GM12891 (cell line): ENCODE data around the gene ATP6V1B1.

Experiments
- POLR2A ChIP-seq: IDR thresholded peaks from 2 replicates; pipeline ENCODE4 v1.6.1; 2011; ENCODE audit warnings: low read depth, low read length, control low read depth
- POLR2AphosphoS5 ChIP-seq: IDR thresholded peaks from 2 replicates; pipeline ENCODE4 v1.6.1; 2011; ENCODE audit warnings: low read depth, low read length, control low read depth

DNA sequence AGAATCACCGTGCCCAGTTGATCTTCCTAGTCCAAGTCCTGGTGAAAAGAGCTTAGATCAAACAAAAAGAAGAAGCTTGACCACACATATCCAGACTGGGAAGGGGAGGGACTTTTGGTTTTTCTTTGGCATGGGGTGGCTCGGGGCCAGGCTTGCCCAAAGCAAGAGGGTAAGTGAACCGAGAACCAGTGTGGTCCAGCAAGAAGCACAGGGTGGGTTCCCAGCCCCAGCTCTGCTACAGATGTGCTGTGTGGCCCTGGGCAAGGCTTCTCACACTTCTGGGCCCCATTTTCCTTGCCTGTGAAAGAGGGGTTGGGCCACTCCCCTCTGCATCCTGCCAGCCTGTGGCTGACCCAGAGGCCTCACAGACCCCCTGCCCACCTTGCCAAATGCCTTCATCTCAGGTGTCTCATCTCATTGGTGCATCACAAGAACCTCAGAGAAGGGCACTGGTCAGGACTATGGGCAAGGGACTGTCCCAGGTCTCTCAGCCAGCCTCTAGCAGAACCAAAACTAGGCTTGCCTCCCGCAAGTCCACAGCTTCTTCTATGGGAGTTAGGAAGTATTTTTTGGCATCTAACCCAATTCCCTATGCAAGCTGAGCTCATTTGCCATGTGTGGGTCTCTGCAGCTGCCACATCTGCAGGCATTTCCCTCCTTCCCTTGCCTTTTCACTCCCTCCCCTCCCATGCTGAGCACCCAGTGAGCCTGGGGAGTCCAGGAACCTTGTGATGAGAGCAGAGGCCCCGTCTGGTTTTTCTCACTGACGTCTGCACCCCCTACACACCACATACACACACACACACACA is 6.9 kb downstream of the ATP6V1B1 start:
- TF ChIP-seq POLR2AphosphoS5 (no peak), POLR2A (no peak)
